ENCODE data around the gene SMYD3. TPM values are rescaled to one million over a fixed set of nuclear protein-coding genes. Genes with fewer than 3 reads are reported as not detected.
"Not testable (repeated sequence)": the region's sequence is repeated elsewhere in the genome, so short reads cannot be mapped to it uniquely, and the experiment has no call there.

SMYD3 gene
- total RNA-seq, 2 donors from 2014 or later, result 16.7 to 18.2 TPM

DNA sequence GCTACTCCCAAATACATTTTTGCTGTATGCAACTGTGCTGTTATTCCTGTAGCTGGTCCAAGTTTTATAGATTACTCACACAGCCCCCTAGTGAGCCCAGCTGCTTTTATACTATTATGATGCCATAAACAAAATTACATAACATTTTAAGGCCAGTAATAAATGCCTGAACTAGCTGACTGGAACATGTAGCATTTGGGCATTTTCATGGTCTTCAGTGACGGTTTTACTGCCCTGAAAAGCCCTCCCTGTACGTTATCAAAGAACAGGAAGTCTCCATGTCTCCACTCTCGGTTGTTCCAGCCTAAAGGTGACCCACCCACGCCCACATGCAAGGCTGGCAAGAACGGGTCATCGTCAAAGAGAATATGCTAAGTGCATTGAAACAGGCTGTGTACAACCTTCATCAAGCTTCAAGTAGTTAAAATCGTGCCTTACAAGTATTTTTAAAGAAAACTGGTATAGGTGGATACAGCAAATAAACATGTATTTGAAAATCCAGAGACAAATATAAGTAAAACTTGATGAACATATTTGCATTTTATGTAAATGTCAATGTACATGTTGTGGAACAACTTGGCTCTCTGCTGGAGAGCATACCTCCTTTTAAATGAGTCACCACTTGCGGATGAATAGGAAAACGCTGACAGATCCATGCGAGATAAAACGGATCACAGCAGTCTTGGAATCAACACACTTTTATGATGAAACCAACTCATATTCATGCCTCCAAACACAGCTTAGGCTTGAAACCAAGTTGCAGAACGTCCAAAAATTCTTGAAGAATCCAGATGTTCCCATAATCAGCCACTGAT is 520.5 kb downstream of the SMYD3 start:
- intact Hi-C loops (cut with DNase I), result no loop called here
- DNase-seq (ENCODE audit: low spot score), result no peak

DNA sequence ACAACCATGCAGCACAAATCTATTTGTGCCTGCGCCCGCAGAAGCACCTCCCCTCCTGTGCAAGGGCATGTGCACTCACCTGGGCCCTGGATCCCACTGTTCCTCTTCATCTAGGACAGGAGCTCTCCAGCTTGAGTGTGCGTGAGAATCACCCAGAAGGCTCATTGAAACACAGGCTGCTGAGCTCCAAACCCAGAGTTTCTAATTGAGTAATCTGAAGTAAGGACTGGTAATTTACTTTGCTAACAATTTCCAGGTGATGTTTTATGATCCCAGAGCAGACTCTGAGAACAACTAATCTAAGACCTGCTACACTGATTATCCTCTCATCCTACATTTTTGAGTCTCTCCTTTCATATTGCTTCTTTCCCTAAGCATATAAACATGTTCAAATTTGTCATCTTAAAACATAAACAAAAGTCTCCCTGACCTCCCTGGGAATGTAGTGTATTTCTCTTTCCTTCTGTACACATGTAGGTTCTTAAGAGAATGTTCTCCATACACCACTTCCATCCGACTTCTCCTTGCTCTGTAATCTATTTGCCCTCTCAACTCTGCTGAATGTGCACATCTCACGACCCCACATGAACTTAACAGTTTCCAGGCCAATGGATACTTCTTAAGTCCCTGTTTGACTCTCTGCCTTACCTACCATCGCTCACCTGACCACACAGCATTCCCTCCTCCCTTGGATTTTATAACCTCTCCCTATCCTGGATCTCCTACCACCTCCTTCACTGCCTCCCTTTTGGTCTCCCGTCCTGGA is 522.5 kb downstream of the SMYD3 start:
- DNase-seq (ENCODE audit: low spot score), result no peak
- intact Hi-C loops (cut with DNase I), result no loop called here

DNA sequence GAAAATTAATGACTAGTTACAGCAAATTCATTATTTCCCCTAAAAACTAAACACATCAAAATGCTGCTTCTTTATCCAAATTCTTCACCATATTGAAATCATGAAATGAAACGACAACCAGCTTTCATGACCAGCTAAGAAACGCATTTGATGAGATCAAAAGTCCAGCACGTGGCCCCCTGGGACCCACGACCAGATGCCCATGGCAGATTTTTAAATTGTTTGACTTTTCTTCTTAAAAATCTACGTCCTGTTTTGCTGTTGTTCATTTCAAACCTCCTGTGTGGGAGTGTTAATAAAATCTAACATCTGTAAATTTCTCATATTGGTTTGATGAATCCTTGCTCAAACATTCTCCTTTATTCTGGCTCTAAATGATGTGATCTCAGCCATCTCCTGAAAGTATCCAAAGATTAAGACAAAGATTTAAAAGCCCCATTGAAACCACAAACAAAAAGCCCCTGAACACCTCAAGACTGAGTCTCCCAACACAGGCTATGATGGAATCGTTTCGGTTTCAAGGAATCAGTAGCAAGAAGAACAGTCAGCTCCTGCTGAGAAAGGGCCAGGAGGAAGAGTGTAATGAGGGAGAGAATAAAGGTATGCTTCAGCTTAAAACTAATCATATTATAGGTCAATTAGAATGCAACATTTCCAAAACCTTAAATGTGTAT is 523.6 kb downstream of the SMYD3 start:
- no peak for DNase-seq (ENCODE audit: low spot score)
- intact Hi-C loops (cut with DNase I), result no loop called here

DNA sequence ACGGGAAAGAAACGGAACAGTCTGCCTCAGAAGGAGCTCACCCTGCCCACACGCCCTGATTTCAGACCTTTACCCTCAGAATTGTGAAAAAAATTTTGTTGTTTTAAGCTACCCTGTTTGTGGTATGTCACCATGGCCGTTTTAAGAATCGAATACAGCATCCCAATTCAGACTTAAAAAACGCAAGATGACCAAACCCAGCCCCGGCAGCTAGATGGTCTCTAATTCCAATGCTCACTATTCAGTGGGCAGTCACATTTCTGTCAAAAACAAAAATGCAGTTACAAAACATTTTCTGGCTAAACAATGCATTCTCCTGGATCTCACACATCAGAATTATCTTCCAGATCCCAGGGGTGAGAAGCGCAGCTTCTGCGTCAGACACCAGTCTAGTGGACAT is 527.5 kb downstream of the SMYD3 start:
- DNase-seq (ENCODE audit: low spot score), result no peak
- intact Hi-C loops (cut with DNase I), result no loop called here

DNA sequence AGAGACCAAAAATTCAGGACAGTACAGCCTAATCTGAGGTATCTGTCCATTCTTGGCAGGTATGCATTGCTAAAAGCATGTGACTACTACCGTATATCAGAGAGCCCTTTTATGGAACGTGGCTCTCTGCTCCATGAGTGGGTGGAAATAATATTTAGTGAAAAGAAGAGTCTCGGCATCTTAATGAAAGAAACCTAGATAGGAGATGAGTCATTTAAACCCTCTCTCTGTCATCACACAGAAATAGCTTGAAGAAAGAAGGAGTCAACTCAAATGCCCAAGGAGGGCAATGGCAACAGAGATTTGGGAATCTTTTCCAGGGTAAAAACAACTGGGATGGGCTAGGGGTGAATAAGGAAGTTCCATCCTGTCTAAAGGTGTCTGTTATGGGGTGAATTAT is 528.2 kb downstream of the SMYD3 start:
- DNase-seq (ENCODE audit: low spot score), result no peak
- intact Hi-C loops (cut with DNase I), result no loop called here

DNA sequence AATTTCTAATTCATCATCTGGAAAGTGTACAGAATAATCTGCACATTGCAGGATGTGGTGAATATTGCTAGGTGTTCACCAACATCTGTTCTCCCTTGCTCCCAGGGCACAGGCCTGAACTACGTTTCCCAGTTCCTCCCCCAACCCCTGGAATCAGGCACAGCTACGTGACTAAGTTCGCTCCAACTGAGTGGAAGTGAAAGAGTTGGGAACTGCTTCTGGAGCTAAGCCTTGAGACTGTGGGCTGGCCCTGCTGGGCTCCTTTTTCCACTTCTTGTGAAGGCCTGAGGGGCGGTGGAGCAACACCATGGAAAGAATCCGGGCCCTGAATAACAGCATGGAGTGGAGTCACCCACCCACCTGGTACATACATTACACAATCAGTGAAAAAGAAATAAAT is 534.6 kb downstream of the SMYD3 start:
- intact Hi-C loops (cut with DNase I), result no loop called here
- DNase-seq (ENCODE audit: low spot score), result no peak

DNA sequence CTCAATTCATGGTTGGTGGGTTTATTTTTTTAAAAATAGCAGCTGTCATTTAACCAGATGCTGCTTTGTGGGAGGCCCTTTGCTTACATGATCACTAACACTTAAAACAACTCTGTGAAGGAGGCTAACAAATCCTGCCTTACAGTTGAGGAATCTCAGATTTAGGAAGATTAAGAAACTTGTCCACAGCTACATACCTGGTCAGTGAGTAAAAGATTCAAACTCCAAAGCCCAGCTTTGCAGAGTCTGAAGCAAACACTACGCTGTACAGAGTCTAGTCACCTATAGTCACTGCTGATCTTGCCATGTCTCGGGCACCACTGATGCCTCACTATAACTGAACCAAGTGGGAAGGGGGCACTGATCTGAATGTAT is 535.4 kb downstream of the SMYD3 start:
- no peak for DNase-seq (ENCODE audit: low spot score)
- intact Hi-C loops (cut with DNase I), result no loop called here

DNA sequence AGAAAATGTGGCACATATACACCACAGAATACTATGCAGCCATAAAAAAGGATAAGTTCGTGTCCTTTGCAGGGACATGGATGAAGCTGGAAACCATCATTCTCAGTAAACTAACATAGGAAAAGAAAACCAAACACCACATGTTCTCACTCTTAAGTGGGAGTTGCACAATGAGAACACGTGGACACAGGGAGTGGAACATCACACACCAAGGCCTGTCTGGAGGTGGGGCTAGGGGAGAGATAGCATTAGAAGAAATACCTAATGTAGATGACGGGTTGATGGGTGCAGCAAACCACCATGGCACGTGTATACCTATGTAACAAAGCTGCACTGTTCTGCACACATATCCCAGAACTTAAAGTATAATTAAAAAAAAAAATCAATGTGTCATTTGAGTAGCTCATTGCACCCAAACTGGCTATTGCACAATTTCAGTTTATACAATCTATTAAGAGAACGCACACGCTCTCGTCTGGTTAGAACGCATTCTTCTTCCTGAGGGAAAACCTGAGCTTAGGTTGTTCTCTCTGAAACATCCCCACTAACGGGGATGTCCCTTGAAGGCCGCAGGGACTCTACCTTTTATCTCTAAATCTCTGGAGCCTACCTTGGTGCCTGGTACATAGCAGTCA is 535.9 kb downstream of the SMYD3 start:
- intact Hi-C loops (cut with DNase I); DNase-seq (ENCODE audit: low spot score): not testable (repeated sequence)

DNA sequence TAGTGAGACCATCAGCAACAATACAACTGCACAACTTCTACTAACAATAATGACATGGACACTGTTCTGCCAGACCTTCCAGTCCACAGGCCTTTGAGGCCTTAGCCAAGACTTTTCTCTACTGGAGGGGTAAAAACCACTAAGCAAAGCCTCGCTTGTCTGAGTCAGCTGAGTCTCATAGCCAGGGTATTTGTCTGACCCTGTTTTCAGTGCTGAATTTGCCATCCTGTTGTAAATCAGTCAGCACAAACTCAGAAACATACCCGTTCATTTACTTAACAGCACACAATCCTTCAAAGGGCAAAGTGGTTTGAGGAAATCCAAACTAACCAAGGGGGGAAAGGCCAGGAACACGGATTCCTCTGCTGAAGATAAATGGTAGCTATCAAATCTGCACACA is 537.8 kb downstream of the SMYD3 start:
- no peak for DNase-seq (ENCODE audit: low spot score)
- intact Hi-C loops (cut with DNase I), result no loop called here

DNA sequence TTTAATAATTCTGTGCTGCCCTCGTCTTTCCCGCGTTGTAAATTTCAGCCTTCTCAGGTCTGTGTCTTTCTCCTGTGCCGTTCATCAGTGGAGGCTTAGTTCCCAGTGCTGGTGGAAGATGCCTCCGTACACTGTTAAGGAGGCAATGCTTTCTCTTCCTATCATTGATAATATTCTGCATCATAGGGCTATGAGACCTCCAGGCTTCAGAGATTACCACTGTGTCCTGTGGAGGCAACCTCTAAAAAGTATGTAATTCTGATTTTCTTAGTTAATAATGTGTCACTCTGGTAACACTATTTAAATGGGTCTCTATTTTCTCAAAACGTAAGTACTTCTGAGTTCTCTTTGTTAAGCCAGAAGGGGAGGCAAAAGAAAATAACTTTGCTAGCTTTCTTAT is 538.3 kb downstream of the SMYD3 start:
- no peak for DNase-seq (ENCODE audit: low spot score)
- intact Hi-C loops (cut with DNase I), result no loop called here

DNA sequence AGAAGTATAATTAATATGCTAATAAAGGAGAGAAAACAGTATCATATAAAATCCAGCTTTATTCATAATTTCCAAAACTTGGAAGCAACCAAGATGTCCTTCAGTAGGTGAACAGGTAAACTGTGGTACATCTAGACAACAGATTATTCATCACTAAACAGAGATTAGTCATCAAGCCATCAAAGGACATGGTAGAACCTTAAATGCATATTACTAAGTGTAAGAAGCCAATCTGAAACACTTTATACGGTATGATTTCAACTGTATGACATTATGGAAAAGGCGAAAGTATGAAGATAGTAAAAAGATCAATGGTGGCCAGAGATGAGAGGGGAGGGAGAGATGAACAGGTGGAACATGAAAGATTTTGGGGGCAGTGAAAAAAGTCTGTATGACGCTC is 541.7 kb downstream of the SMYD3 start:
- intact Hi-C loops (cut with DNase I), result no loop called here
- DNase-seq (ENCODE audit: low spot score), result no peak

DNA sequence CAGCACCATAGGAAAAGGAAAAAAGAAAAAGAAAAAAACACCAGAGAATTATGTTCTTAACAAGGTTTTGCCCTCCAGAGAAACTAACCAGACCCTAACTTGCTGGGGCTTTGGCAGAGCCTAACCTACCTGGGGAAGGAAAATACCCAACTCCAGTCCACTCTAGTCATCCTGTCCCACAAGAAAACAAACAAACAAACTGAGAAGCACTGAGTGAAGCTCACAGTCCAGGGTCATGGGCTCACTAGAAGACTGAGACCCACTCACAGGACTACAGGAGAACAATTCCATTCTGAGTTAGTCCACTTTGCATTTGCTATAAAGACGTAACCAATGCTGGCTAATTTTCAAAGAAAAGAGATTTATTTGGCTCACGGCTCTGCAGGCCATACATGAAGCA is 543.4 kb downstream of the SMYD3 start:
- intact Hi-C loops (cut with DNase I), result no loop called here
- DNase-seq (ENCODE audit: low spot score), result no peak

DNA sequence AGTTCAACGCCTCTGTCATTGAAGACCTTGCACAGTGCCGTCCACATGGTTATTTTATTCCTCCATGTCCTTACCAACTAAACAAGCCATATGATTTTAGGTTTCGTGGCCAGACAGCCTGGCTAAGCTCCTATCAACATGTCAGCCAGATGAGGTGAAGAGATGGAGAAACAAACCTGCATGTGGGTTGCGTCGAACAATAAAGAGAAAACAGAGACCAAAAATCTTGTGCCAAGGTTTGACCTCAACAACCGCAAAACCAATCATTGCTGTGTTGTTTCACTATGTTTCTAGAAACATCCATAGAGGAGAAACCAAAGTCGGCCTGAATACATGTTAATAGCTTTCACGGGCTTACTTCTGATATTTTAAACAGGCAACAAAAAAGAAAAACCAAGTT is 544.6 kb downstream of the SMYD3 start:
- no peak for DNase-seq (ENCODE audit: low spot score)
- intact Hi-C loops (cut with DNase I), result no loop called here

DNA sequence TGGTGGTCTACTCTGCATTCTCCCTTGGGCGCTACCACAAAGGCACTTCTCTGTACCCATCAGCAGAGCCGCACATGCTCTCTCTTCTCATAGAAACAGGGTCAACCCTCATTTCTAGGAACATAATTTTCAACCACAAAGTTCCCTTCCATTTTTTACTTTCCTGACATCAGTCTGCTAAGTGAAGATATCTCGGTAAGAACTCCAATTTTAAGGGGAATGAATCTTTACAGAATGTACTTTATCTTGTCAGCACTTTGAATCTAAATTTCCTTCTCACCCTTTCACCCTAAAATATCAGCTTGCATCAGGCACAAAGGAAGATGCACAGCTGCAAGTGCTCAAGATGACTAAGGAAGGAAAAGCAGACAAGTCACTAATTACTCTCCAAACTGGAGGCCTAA is 545.9 kb downstream of the SMYD3 start:
- intact Hi-C loops (cut with DNase I), result no loop called here
- no peak for DNase-seq (ENCODE audit: low spot score)

DNA sequence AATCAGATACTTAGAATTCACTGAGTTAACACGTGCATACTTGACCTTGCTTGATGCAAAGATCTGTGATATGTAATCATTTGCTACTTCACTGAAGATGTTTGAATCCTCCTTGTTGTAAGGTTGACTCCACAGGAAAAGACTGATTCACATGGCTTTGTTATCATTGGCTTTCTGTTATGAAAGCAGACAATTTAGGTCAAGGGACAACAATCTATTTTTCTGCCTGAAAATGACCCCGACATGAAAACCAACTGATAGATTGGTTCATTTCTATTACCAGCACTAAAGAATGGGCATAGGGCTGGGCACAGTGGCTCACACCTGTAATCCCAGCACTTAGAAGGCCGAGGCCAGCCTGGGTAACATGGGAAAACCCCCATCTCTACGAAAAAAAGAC is 546.9 kb downstream of the SMYD3 start:
- intact Hi-C loops (cut with DNase I), result no loop called here
- no peak for DNase-seq (ENCODE audit: low spot score)

DNA sequence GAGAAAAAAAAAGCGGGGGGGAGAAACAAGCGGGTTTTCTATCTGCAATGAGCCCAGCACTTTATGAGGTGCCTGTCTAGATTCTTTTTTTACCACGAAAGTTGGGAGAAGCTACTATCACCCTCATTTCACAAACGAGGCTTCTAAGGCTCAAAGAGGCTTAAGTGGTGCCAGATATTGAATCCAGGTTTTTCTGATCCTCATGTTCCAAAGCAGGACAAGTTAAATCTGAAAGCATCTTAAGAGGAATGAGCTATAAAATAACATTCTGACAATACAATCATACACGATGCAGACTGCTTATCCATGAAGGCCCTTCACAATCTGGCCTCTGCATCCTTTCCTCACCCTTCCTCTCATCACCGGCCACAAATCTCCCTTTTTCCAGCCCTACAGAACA is 549.1 kb downstream of the SMYD3 start:
- DNase-seq (ENCODE audit: low spot score), result no peak
- intact Hi-C loops (cut with DNase I), result no loop called here

DNA sequence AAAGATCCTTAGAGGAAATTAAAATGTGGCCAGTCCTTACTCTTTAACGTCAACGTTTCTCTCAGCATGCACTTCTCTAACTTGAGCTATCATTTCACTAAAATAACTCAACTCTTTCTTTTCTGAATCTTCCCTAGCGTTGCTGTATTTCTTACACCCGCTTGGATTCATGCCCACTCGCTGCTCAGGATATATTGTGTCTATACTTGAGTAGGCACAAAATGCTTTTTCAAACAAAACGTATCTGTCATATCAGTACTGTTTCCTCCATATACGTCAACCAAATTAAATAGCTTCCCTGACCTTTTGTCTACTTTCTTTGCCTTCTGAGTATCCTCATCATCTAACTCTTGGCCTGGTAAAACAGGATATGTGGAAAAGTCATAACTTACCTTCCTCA is 549.7 kb downstream of the SMYD3 start:
- intact Hi-C loops (cut with DNase I), result no loop called here
- DNase-seq (ENCODE audit: low spot score), result no peak

DNA sequence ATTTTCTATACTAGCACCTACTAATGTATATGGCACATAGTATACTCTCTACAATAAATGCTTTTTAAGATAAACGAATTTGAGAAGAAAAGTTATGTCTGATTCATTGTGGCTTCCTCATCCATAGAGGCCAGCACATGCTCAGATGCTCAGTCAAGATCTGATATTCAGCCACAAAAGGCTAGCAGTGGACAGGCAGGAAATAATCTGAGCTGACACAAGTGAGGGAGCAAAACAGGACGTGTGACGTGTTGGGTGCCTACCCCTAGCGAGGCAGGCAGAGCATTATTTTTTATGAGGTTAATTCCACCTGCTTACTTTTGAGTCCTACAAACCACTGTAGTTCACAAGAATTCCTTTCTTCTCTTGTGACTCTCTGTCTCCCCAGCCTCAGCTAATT is 550.9 kb downstream of the SMYD3 start:
- intact Hi-C loops (cut with DNase I), result no loop called here
- no peak for DNase-seq (ENCODE audit: low spot score)

DNA sequence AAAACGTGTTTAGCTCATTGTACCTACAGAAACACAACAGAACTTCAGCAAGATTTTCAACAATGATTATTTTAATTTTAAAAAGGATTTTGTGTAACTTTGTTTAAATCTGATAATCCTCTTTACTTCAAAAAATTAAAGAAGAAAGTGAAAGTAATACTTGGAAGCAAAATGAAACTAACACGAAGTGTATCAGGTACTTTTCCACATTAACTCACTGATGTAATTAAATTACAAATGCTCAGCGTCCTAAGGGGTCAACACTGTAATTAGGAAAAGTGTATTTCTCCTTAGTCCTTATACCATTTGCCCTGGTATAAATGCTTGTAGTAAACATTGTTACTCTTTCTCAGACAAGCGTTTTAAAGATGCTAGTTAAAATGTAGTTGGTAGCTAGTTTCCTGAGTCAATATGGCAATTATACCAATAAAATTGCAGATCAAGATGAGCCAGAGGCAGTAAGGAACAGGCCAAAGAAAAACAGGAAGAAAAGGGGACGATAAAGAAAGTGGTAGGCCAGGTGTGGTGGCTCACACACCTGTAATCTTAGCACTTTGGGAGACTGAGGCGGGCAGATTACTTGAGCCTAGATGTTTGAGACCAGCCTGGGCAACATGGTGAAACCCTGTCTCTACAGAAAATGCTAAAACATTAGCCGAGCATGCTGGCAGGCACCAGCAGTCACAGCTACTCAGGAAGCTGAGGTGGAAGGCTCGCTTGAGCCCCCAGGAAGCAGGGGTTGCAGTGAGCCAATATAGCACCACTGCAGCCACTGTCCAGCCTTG is 553.0 kb downstream of the SMYD3 start:
- intact Hi-C loops (cut with DNase I), result no loop called here
- DNase-seq (ENCODE audit: low spot score), result no peak
